ENCODE results near the gene NCOA3.

Gene NCOA3

DNA sequence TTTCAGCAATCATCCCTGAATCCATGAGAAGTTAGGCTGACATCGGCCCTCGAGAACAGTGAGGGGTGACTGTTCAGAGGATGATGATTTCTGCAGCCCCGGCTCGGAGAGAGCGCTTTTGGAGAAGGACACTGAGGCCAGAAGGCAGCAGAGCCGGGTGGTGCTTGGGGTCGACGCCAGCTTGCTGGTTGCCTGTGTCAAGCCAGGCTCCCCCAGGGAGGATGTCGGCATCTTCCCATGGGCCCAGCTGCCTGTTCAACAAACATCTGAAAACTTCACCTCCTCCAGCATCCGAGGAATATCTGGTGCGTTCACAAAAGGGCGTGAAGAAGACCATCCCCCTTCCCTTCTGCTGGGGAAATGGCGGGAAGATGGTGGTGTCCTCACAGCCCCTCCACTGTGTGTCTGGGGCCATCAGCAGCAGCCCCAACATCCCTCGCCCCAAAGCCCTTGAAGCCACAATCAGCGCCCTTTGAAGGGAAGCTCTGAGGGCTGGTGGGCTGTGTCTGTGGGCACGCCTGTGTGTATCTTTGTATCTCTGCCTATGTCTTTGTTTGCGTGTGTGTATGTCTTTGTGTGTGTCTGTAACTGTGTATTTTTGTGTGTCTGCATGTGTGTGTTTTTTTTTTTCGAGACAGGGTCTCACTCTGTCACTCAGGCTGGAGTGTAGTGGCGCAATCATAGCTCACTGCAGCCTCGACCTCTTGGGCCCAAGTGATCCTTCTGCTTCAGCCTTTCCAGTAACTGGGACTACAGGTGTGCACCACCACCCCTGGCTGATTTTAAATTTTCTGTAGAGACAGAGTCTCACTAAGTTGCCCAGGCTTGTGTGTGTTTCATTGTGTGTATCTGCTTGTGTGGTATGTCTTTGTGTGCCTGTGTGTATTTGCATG is 185.7 kb downstream of the NCOA3 start:
- DNase-seq: no peak

GRCh38 chr20:47688385-47689381 is 187.0 kb downstream of the NCOA3 start:
- no peak for DNase-seq

DNA sequence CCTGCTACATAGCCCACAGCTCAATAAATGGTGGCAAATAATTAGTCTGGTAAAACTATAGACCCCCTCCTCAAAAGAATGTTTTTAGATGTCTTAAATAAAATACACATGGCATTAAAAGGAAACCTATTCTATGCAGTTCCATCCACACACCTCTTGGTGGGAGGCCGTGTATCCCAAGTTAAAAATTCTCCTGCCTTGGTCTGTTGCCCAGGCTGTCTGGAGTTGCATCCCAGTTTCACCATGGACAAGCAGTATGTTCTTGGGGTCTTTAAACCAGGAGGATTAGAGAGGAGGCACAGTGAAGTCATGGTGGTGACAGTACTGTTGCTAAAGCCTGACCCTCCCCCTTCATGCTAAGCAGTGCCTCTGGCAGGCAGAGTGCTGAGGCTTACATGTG is 188.0 kb downstream of the NCOA3 start:
- DNase-seq: no peak

GRCh38 chr20:47691625-47692024 is 189.9 kb downstream of the NCOA3 start:
- no peak for DNase-seq

- no peak for DNase-seq
Observed at GRCh38 chr20:47694021-47694818, 192.5 kb downstream of the NCOA3 start.

DNA sequence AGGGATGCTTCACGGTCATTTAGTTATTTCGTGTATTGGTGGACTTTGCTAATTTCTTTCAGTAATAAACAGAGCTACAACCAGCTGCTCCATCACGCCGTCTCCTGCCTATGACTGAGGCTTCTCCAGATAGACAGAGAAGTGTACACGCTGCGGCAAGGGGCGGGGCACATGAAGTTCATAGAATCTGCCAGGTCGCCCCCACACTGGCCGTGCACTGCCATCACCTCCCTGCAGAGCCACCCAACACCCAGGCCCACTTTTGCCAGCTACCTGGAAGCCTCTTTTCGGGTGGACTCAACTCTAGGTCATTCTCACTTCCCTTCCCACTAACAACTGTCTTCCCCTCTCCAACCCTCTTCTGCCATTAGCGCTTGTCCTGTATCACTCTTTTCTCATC is 195.2 kb downstream of the NCOA3 start:
- DNase-seq: no peak

DNA sequence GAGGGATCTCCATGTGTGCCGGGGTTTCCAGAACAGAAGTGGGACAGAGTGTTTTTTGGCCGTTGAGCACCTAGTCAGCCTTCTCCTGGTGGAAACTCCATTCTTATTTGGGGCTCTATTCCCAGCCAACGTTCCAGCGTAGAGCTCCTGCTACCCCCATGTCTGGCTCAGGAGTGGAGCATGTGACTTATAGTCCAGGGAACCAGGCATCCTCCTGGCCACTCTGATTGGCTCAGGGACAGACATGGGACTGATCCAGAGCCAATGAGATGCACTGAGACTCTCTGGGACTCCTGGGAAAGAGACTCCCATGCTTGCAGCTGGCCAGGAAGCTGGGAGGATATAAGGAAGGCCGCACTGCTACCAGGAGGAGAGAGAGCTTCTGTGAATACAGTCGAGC is 196.5 kb downstream of the NCOA3 start:
- no peak for DNase-seq

DNA sequence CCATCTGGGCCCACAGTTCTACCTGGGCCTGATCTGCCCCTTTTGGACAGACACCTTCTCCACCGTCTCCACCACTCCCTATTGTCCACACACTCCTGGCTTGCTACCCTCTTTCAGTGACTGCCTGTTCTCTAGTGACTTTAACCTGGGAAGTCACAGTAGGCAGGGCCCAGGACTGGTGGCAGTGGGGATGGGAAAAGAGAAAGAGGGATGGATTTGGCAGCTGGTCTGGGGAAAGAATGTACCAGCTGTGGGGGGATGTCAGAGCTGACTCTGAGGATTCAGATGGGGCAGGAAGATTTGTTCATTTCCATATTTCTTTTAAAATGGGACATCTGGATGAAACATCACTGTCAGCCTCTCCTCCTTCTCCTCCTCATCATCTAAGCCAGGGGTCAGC is 198.1 kb downstream of the NCOA3 start:
- DNase-seq: no peak

GRCh38 chr20:47700327-47700726 is 198.6 kb downstream of the NCOA3 start:
- no peak for DNase-seq

- DNase-seq: no peak
Observed at GRCh38 chr20:47701612-47702011, 199.9 kb downstream of the NCOA3 start.

DNA sequence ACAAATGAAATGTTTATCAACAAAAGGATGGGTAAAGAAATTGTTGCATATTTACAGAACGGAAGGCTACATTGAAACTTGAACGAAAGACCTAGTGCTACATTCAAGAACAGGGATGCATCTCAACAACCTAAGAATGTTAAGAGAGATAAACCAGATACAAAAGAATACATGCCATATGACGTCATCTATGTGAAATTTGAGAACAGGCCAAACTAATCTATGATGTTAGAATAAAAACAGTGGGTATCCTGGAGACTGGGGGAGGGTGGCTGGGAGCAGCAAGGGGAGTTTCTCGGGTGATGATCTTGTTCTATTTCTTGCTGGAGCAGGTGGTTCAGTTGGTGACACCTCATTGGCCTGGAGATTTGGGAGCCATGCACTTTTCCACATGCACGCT is 202.1 kb downstream of the NCOA3 start:
- DNase-seq: no peak

DNA sequence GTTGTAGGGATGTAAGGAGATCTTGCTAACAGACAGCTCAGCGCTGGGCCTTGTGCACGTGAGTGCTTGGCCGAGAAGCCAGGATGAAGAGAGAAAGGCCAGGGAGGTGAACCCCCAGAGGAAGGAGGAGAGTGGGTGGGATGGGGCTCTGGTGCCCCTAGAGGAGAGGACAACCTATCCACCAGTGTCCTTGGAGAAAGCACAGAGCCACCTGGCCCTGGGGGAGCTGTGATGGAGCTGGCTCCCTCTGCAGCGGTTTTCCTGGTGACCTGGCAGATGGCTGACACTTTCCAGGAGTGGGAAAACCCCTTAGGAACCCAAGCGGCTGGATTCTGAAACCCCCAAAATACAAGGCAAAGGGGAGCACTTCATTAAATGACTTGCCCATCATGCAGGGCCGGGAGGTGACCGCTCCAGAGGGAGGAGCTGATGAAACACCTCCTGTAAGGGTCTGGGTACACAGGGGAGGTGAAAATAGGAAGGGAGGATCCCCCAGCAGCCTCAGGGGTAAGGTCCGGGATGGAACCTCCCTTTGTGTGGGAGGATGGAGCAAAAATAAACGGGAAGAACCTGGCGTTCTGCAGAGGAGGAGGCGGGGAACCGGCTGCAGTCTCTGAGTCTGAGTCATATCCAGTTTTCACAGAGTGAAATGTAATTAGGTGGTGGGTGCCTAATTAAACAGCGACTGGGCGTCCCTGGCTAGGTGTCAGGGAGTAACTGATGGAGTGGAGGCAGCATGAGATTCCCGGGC is 203.2 kb downstream of the NCOA3 start:
- no peak for DNase-seq

GRCh38 chr20:47705497-47705856 is 203.8 kb downstream of the NCOA3 start:
- no peak for DNase-seq

DNA sequence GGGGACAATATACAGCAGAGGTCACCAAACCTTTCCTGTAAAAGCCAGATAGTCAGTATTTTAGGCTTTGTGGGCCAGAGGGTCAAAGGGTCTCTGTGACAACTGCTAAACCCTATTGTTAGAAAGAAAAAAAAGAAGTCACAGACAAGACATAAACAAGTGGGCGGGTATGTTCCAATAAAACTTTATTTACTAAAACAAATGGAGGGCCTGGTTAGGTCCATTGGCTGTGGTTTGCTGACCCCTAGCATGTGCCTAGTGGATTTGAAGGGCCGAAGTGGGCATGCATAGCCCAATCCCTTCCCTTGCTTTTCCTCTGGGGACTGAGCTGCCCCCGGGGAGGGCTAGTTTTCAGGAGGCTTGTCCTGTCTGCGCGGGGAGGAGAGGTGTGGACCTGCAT is 204.7 kb downstream of the NCOA3 start:
- no peak for DNase-seq
